Measurements from ENCODE around the gene ANKS1B.
A peak's percentile ranks its signal among the peaks of the same experiment; 100 is the strongest.

The ANKS1B gene

DNA sequence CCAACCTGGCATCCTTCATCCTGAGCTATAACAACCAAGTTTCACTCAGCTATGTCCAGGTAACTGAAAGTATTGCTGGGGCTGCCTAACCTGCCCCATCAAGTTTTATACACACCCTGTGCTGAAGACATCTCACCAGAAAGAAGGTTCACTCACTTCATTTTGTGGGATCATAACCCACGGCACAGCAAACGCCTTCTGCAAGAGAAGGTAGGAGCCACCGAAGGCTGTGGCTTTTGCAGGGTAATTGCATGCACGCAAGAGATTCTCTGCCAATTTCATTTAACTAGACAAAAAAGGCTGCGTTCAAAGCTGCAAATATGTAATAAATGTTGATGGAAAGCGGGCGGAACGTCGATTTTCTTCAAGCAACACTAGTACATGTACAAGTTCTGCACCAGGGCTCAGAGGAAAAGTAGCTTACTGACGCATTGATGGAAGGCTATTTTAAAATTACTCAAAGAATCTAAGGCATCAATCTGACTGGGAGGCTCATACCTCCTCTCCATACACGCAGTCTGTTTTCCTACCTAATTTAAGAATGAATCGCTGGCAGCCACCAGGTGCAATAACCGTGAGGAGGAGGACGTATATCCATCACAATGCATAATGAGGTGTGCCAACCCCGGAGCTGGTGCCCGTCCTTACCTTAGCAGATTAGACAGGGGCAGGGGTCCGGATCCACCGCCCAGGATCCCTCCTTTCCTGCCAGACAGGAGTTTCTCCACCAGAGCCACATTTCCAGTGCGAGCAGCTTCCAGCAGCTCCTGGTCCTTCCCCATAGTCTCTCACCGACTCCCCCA is 1.1 kb downstream of the ANKS1B start:
- no peaks in the 10 kb centered on the region for H3K9me3 ChIP-seq (ENCODE audit: low read length)
- H3K4me3 ChIP-seq (ENCODE audit: low read length), result peak overlapping the region; percentile 3
- peaks cover 10% of the 10 kb centered on the region for H3K27me3 ChIP-seq (ENCODE audit: insufficient read depth, low read length)
- peaks cover 13% of the 10 kb centered on the region for H3K4me1 ChIP-seq (ENCODE audit: insufficient read depth, low read length)
- H2AFZ ChIP-seq (ENCODE audit: low read depth, low read length), result peak overlapping the region; percentile 62
- no peaks in the 10 kb centered on the region for H3K36me3 ChIP-seq (ENCODE audit: insufficient read depth, low read length)

- Histone ChIP-seq H2AFZ (ENCODE audit: low read depth, low read length) (no peak overlapping the region), H3K4me3 (ENCODE audit: low read length) (no peak overlapping the region), H3K9me3 (ENCODE audit: low read length) (no peaks in the 10 kb centered on the region), H3K36me3 (ENCODE audit: insufficient read depth, low read length) (no peaks in the 10 kb centered on the region), H3K27me3 (ENCODE audit: insufficient read depth, low read length) (peaks cover 13% of the 10 kb centered on the region), H3K4me1 (ENCODE audit: insufficient read depth, low read length) (peaks cover 13% of the 10 kb centered on the region)
Observed at GRCh38 chr12:99981639-99982190, 3.0 kb downstream of the ANKS1B start.

DNA sequence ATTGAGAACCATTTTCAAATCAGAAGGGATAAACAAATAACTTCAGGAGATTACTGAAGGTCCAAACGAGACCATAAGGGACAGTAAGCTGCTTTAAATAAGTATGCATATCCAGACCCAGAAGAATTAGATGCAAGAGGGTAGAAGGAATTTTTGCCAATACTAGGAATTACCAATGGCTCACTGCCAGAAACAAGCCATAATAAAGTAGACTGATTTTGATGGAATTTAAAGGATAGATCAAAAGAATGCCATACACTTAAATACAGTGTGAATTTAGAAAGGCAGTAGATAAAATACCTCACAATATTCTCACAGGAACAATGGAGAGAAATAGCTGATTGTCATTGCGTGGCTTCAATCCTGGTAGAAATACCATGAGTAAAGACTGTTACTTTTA is 5.3 kb downstream of the ANKS1B start:
- Histone ChIP-seq H2AFZ (ENCODE audit: low read depth, low read length) (no peak overlapping the region), H3K9me3 (ENCODE audit: low read length) (no peaks in the 10 kb centered on the region), H3K4me1 (ENCODE audit: insufficient read depth, low read length) (no peaks in the 10 kb centered on the region), H3K36me3 (ENCODE audit: insufficient read depth, low read length) (no peaks in the 10 kb centered on the region), H3K4me3 (ENCODE audit: low read length) (no peak overlapping the region), H3K27me3 (ENCODE audit: insufficient read depth, low read length) (peaks cover 13% of the 10 kb centered on the region)

- Histone ChIP-seq H3K36me3 (ENCODE audit: insufficient read depth, low read length) (no peaks in the 10 kb centered on the region), H3K4me1 (ENCODE audit: insufficient read depth, low read length) (no peaks in the 10 kb centered on the region), H2AFZ (ENCODE audit: low read depth, low read length) (no peak overlapping the region), H3K9me3 (ENCODE audit: low read length) (no peaks in the 10 kb centered on the region), H3K27me3 (ENCODE audit: insufficient read depth, low read length) (peaks cover 4% of the 10 kb centered on the region), H3K4me3 (ENCODE audit: low read length) (no peak overlapping the region)
Observed at GRCh38 chr12:99978152-99978551, 6.6 kb downstream of the ANKS1B start.

DNA sequence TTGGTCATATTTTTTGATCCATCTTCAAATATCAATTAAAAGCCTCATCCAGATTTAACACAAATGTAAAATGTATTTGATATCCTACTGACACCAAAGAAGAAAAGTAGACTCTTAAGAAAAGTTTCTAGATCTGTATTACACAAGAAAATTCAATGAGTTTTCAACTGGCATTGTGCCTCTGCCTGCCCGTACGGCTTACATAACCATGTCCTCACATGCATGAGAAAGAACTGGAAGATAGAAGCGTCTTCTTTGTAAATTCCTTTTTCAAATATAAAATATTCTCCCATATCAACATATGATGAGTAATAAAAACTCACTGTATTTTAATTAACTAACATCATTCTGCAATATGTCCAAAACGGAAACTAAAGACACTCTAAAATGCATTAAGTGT is 7.2 kb downstream of the ANKS1B start:
- Histone ChIP-seq H3K4me1 (ENCODE audit: insufficient read depth, low read length) (no peaks in the 10 kb centered on the region), H3K36me3 (ENCODE audit: insufficient read depth, low read length) (no peaks in the 10 kb centered on the region), H3K4me3 (ENCODE audit: low read length) (no peak overlapping the region), H3K27me3 (ENCODE audit: insufficient read depth, low read length) (peaks cover 3% of the 10 kb centered on the region), H2AFZ (ENCODE audit: low read depth, low read length) (no peak overlapping the region), H3K9me3 (ENCODE audit: low read length) (no peaks in the 10 kb centered on the region)

DNA sequence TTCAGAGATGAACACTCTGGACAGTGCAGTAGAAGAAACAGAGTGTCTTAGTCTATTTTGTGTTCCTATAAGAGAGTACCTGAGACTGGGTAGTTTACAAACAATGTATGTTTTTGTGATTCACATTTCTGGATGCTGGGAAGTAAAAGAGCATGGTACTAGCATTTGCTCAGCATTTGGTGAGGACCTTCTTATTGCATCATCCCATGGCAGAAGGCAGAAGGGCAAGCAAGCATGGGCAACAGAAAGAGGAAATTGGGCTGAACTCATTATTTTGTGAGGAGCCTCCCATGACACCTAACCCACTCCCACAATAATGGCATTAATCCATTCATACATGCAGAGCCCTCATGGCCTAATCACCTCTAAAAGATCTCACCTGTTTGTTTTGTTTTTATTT is 8.0 kb downstream of the ANKS1B start:
- H3K4me3 ChIP-seq (ENCODE audit: low read length), result no peak overlapping the region
- H3K4me1 ChIP-seq (ENCODE audit: insufficient read depth, low read length), result no peaks in the 10 kb centered on the region
- H3K27me3 ChIP-seq (ENCODE audit: insufficient read depth, low read length), result peaks cover 3% of the 10 kb centered on the region
- no peaks in the 10 kb centered on the region for H3K36me3 ChIP-seq (ENCODE audit: insufficient read depth, low read length)
- H3K9me3 ChIP-seq (ENCODE audit: low read length), result no peaks in the 10 kb centered on the region
- no peak overlapping the region for H2AFZ ChIP-seq (ENCODE audit: low read depth, low read length)

DNA sequence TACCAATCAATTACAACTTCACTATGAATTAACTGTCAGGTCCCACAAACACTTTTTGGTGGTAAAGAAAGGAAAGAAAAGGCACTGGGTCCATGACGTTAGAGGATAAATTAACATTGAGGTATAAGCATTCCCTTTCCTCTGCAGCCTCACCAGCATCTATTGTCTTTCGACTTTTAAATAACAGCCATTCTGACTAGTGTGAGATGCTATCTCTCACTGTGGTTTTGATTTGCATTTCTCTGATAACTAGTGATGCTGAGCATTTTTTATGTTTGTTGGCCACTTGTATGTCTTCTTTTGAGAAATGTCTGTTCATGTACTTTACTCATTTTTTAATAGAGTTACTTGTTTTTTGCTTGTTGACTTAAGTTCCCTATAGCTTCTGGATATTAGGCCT is 9.4 kb downstream of the ANKS1B start:
- Histone ChIP-seq H2AFZ (ENCODE audit: low read depth, low read length) (no peak overlapping the region), H3K4me1 (ENCODE audit: insufficient read depth, low read length) (no peaks in the 10 kb centered on the region), H3K9me3 (ENCODE audit: low read length) (no peaks in the 10 kb centered on the region), H3K4me3 (ENCODE audit: low read length) (no peak overlapping the region), H3K27me3 (ENCODE audit: insufficient read depth, low read length) (peaks cover 3% of the 10 kb centered on the region), H3K36me3 (ENCODE audit: insufficient read depth, low read length) (no peaks in the 10 kb centered on the region)

GRCh38 chr12:99974146-99974545 is 10.6 kb downstream of the ANKS1B start:
- Histone ChIP-seq H3K4me3 (ENCODE audit: low read length) (no peak overlapping the region), H3K9me3 (ENCODE audit: low read length) (no peaks in the 10 kb centered on the region), H3K27me3 (ENCODE audit: insufficient read depth, low read length) (peaks cover 3% of the 10 kb centered on the region), H3K4me1 (ENCODE audit: insufficient read depth, low read length) (no peaks in the 10 kb centered on the region), H3K36me3 (ENCODE audit: insufficient read depth, low read length) (no peaks in the 10 kb centered on the region), H2AFZ (ENCODE audit: low read depth, low read length) (no peak overlapping the region)

DNA sequence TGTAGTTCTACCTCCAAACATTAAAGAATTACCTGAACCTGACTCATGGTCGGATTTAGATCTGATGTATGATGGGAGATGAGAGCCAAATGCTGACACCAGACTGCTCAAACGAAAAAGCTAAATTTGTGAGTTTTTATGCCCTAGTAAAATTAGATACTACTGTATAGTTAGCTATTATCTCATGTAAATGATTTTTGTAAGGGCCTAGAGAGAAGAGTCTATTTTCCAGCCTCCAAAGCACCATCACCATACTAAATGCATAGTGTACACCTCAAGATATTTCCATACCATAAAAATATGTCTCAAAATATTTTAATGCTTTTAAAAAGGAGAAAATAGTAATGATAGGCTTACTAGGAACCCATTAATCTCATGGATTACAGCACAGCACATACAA is 18.3 kb downstream of the ANKS1B start:
- Histone ChIP-seq H3K4me1 (ENCODE audit: insufficient read depth, low read length) (no peaks in the 10 kb centered on the region), H3K27me3 (ENCODE audit: insufficient read depth, low read length) (no peaks in the 10 kb centered on the region), H2AFZ (ENCODE audit: low read depth, low read length) (no peak overlapping the region), H3K4me3 (ENCODE audit: low read length) (no peak overlapping the region), H3K36me3 (ENCODE audit: insufficient read depth, low read length) (no peaks in the 10 kb centered on the region), H3K9me3 (ENCODE audit: low read length) (no peaks in the 10 kb centered on the region)

- no peak overlapping the region for H2AFZ ChIP-seq (ENCODE audit: low read depth, low read length)
- no peaks in the 10 kb centered on the region for H3K9me3 ChIP-seq (ENCODE audit: low read length)
- no peak overlapping the region for H3K4me3 ChIP-seq (ENCODE audit: low read length)
- no peaks in the 10 kb centered on the region for H3K4me1 ChIP-seq (ENCODE audit: insufficient read depth, low read length)
- H3K36me3 ChIP-seq (ENCODE audit: insufficient read depth, low read length), result no peaks in the 10 kb centered on the region
- H3K27me3 ChIP-seq (ENCODE audit: insufficient read depth, low read length), result peaks cover 3% of the 10 kb centered on the region
Observed at GRCh38 chr12:99960311-99960710, 24.4 kb downstream of the ANKS1B start.

GRCh38 chr12:99959549-99960170 is 25.1 kb downstream of the ANKS1B start:
- Histone ChIP-seq H3K4me1 (ENCODE audit: insufficient read depth, low read length) (no peaks in the 10 kb centered on the region), H3K36me3 (ENCODE audit: insufficient read depth, low read length) (no peaks in the 10 kb centered on the region), H3K4me3 (ENCODE audit: low read length) (no peak overlapping the region), H3K27me3 (ENCODE audit: insufficient read depth, low read length) (peaks cover 3% of the 10 kb centered on the region), H3K9me3 (ENCODE audit: low read length) (no peaks in the 10 kb centered on the region), H2AFZ (ENCODE audit: low read depth, low read length) (no peak overlapping the region)

DNA sequence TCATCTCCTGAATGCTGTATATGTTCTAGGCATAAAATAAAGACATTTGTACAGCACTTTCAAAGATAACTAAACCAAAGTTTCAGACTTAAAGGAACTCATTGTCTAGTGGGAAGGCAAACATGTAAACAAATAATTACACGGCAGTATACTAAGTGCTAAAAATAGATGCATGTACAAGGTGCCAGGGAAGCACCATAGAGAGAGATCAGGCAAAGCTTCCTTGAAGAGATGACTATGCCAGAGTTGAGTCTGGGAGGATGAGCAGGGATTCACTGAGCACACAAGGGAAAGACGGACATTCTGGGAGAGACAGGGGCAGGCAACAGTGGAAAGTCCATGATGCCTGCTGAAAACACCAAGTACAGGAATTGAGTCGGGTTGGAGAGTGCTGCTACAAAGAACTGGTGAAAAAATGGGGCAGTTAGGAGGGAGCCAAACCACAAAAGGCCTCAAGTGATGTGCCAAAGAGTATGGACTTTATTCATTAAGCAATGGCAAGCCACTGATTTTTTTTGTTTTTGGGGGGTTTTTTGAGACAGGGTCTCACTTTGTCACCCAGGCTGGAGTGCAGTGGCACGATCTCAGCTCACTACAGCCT is 26.8 kb downstream of the ANKS1B start:
- no peaks in the 10 kb centered on the region for H3K4me1 ChIP-seq (ENCODE audit: insufficient read depth, low read length)
- H3K9me3 ChIP-seq (ENCODE audit: low read length), result no peaks in the 10 kb centered on the region
- no peak overlapping the region for H2AFZ ChIP-seq (ENCODE audit: low read depth, low read length)
- H3K27me3 ChIP-seq (ENCODE audit: insufficient read depth, low read length), result peaks cover 3% of the 10 kb centered on the region
- no peak overlapping the region for H3K4me3 ChIP-seq (ENCODE audit: low read length)
- no peaks in the 10 kb centered on the region for H3K36me3 ChIP-seq (ENCODE audit: insufficient read depth, low read length)

DNA sequence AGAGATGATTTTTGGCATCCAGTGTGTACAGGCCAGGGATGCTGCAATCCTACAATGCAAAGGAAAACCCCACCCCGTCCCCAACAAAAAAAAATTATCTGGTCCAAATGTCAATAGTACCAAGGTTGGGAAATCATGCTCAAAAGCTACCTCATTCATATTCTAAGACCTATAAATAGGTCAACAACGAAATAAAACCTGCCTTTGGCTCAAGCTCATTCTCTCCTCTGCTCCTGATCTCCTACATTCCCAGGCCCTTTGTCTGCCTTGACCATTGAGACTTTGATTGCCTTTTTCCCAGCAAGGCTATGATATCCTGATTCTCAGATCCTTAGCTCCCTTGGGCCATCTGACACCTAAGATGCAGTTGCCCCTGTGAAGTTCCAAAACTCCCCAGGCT is 30.0 kb downstream of the ANKS1B start:
- no peak overlapping the region for H3K4me3 ChIP-seq (ENCODE audit: low read length)
- no peaks in the 10 kb centered on the region for H3K9me3 ChIP-seq (ENCODE audit: low read length)
- no peaks in the 10 kb centered on the region for H3K4me1 ChIP-seq (ENCODE audit: insufficient read depth, low read length)
- no peak overlapping the region for H2AFZ ChIP-seq (ENCODE audit: low read depth, low read length)
- no peaks in the 10 kb centered on the region for H3K36me3 ChIP-seq (ENCODE audit: insufficient read depth, low read length)
- H3K27me3 ChIP-seq (ENCODE audit: insufficient read depth, low read length), result peaks cover 3% of the 10 kb centered on the region

Data from neuron (in vitro differentiated cells).